ENCODE measurements around the gene TMEM109. TPM values are rescaled to one million over a fixed set of nuclear protein-coding genes. Genes with fewer than 3 reads are reported as not detected.

The TMEM109 gene
- total RNA-seq, 1 donor from 2014 or later, result 72.8 TPM

GRCh38 chr11:60950024-60950423 is 36.1 kb downstream of the TMEM109 start:
- Histone ChIP-seq H3K79me2 (ENCODE audit: insufficient read depth, low read length) (no peaks in the 10 kb centered on the region), H3K4me1 (ENCODE audit: insufficient read depth, low read length) (peaks cover 4% of the 10 kb centered on the region), H3K9me3 (ENCODE audit: insufficient read depth, low read depth, low read length) (no peaks in the 10 kb centered on the region), H4K20me1 (ENCODE audit: insufficient read depth, low read length) (no peaks in the 10 kb centered on the region), H3K4me3 (ENCODE audit: insufficient read depth, low read depth, low read length) (no peak overlapping the region), H2AFZ (ENCODE audit: low read depth, low read length) (no peak overlapping the region), H3K27ac (ENCODE audit: low read depth, low read length) (no peak overlapping the region), H3K9ac (ENCODE audit: low read length) (no peak overlapping the region), H3K27me3 (ENCODE audit: insufficient read depth, low read length) (peaks cover 17% of the 10 kb centered on the region), H3K36me3 (ENCODE audit: insufficient read depth, low read length) (no peaks in the 10 kb centered on the region), H3K4me2 (ENCODE audit: low read length) (no peak overlapping the region)
- FAIRE-seq (no peak), DNase-seq (ENCODE audit: low read depth) (no peak)
- peaks cover 8% of the 10 kb centered on the region for H3K36me3 Mint-ChIP-seq (ENCODE audit: low read depth, unreplicated experiment)
- H3K27me3 Mint-ChIP-seq (ENCODE audit: low read depth, unreplicated experiment), result peaks cover 26% of the 10 kb centered on the region
- TF ChIP-seq CTCF (IDR thresholded peaks at IDR 0.05; ENCODE audit: insufficient read depth, low read depth, low read length) (no peak), EZH2 (IDR thresholded peaks at IDR 0.05; ENCODE audit: insufficient read depth, low read length) (no peak)
- peaks cover 15% of the 10 kb centered on the region for H3K4me1 Mint-ChIP-seq (ENCODE audit: low read depth, unreplicated experiment)
- peak overlapping the region; percentile 89 for H3K27ac Mint-ChIP-seq (ENCODE audit: unreplicated experiment)
- peak overlapping the region; percentile 88 for H3K4me3 Mint-ChIP-seq (ENCODE audit: unreplicated experiment)
- H3K9me3 Mint-ChIP-seq (ENCODE audit: unreplicated experiment), result peaks cover 1% of the 10 kb centered on the region

- H3K4me2 ChIP-seq (ENCODE audit: low read length), result peak overlapping the region; percentile 84
- Mint-ChIP-seq H3K27me3 (ENCODE audit: low read depth, unreplicated experiment) (peaks cover 29% of the 10 kb centered on the region), H3K36me3 (ENCODE audit: low read depth, unreplicated experiment) (peaks cover 4% of the 10 kb centered on the region), H3K9me3 (ENCODE audit: unreplicated experiment) (peaks cover 1% of the 10 kb centered on the region), H3K4me1 (ENCODE audit: low read depth, unreplicated experiment) (peaks cover 15% of the 10 kb centered on the region), H3K4me3 (ENCODE audit: unreplicated experiment) (peak overlapping the region; percentile 88), H3K27ac (ENCODE audit: unreplicated experiment) (no peak overlapping the region)
- H3K4me1 ChIP-seq (ENCODE audit: insufficient read depth, low read length), result peaks cover 4% of the 10 kb centered on the region
- H3K79me2 ChIP-seq (ENCODE audit: insufficient read depth, low read length), result no peaks in the 10 kb centered on the region
- TF ChIP-seq CTCF (IDR thresholded peaks at IDR 0.05; ENCODE audit: insufficient read depth, low read depth, low read length), result no peak
- TF ChIP-seq EZH2 (IDR thresholded peaks at IDR 0.05; ENCODE audit: insufficient read depth, low read length), result peak; percentile 74
- no peak for DNase-seq (ENCODE audit: low read depth)
- no peaks in the 10 kb centered on the region for H4K20me1 ChIP-seq (ENCODE audit: insufficient read depth, low read length)
- H3K4me3 ChIP-seq (ENCODE audit: insufficient read depth, low read depth, low read length), result no peak overlapping the region
- H3K36me3 ChIP-seq (ENCODE audit: insufficient read depth, low read length), result no peaks in the 10 kb centered on the region
- peaks cover 15% of the 10 kb centered on the region for H3K27me3 ChIP-seq (ENCODE audit: insufficient read depth, low read length)
- H3K9me3 ChIP-seq (ENCODE audit: insufficient read depth, low read depth, low read length), result no peaks in the 10 kb centered on the region
- no peak overlapping the region for H3K9ac ChIP-seq (ENCODE audit: low read length)
- FAIRE-seq, result no peak
- H3K27ac ChIP-seq (ENCODE audit: low read depth, low read length), result no peak overlapping the region
- H2AFZ ChIP-seq (ENCODE audit: low read depth, low read length), result peak overlapping the region; percentile 78
Measured at GRCh38 chr11:60950933-60951605, 37.1 kb downstream of the TMEM109 start.

- FAIRE-seq (no peak), DNase-seq (ENCODE audit: low read depth) (no peak)
- peaks cover 1% of the 10 kb centered on the region for H3K9me3 Mint-ChIP-seq (ENCODE audit: unreplicated experiment)
- H3K4me1 Mint-ChIP-seq (ENCODE audit: low read depth, unreplicated experiment), result peaks cover 15% of the 10 kb centered on the region
- H3K4me2 ChIP-seq (ENCODE audit: low read length), result peak overlapping the region; percentile 84
- H3K36me3 ChIP-seq (ENCODE audit: insufficient read depth, low read length), result no peaks in the 10 kb centered on the region
- H3K27ac Mint-ChIP-seq (ENCODE audit: unreplicated experiment), result peak overlapping the region; percentile 94
- no peaks in the 10 kb centered on the region for H3K9me3 ChIP-seq (ENCODE audit: insufficient read depth, low read depth, low read length)
- TF ChIP-seq EZH2 (IDR thresholded peaks at IDR 0.05; ENCODE audit: insufficient read depth, low read length), result no peak
- no peak for TF ChIP-seq CTCF (IDR thresholded peaks at IDR 0.05; ENCODE audit: insufficient read depth, low read depth, low read length)
- H3K79me2 ChIP-seq (ENCODE audit: insufficient read depth, low read length), result no peaks in the 10 kb centered on the region
- H3K36me3 Mint-ChIP-seq (ENCODE audit: low read depth, unreplicated experiment), result peaks cover 4% of the 10 kb centered on the region
- peaks cover 30% of the 10 kb centered on the region for H3K27me3 Mint-ChIP-seq (ENCODE audit: low read depth, unreplicated experiment)
- H3K9ac ChIP-seq (ENCODE audit: low read length), result peak overlapping the region; percentile 35
- peak overlapping the region; percentile 44 for H3K4me3 ChIP-seq (ENCODE audit: insufficient read depth, low read depth, low read length)
- no peaks in the 10 kb centered on the region for H4K20me1 ChIP-seq (ENCODE audit: insufficient read depth, low read length)
- H3K27me3 ChIP-seq (ENCODE audit: insufficient read depth, low read length), result peaks cover 15% of the 10 kb centered on the region
- peak overlapping the region; percentile 78 for H2AFZ ChIP-seq (ENCODE audit: low read depth, low read length)
- H3K4me3 Mint-ChIP-seq (ENCODE audit: unreplicated experiment), result peak overlapping the region; percentile 71
- peaks cover 4% of the 10 kb centered on the region for H3K4me1 ChIP-seq (ENCODE audit: insufficient read depth, low read length)
- no peak overlapping the region for H3K27ac ChIP-seq (ENCODE audit: low read depth, low read length)
Measured at GRCh38 chr11:60951606-60951903, 37.6 kb downstream of the TMEM109 start.

Data from astrocyte (in vitro differentiated cells and primary cell).